Mesenchymal stem cell (in vitro differentiated cells and primary cell): ENCODE results near the gene COL4A2.

ENCODE experiments used
- DNase-seq: peaks from one replicate; pipeline ENCODE4 v3.0.0-alpha.2; 2013
- H2AFZ ChIP-seq: one replicate; pipeline ENCODE4 v1.6.1; 2013; ENCODE audit warnings: low read depth, mild to moderate bottlenecking, control low read depth, inconsistent platforms, low read length, moderate library complexity
- H2AK5ac ChIP-seq: 2 replicates; pipeline ENCODE4 v1.6.1; 2013; ENCODE audit warnings: low read length, moderate library complexity, mild to moderate bottlenecking, inconsistent platforms; ENCODE audit not compliant: severe bottlenecking
- H2BK120ac ChIP-seq: one replicate; pipeline ENCODE4 v1.6.1; 2013; ENCODE audit warnings: low read depth, mild to moderate bottlenecking, inconsistent platforms, low read length, moderate library complexity
- H2BK12ac ChIP-seq, 2 experiments: one replicate each; pipeline ENCODE4 v1.6.1; 2013; ENCODE audit warnings: inconsistent platforms in 2 of 2, low read length in 2 of 2, mild to moderate bottlenecking in 2 of 2, moderate library complexity in 2 of 2, control low read depth in 1 of 2
- H2BK15ac ChIP-seq: one replicate; pipeline ENCODE4 v1.6.1; 2013; ENCODE audit warnings: mild to moderate bottlenecking, low read depth, inconsistent platforms; ENCODE audit not compliant: poor library complexity, severe bottlenecking
- H2BK5ac ChIP-seq: 2 replicates; pipeline ENCODE4 v1.6.1; 2013; ENCODE audit warnings: low read depth, mild to moderate bottlenecking, low read length, control low read depth, inconsistent platforms; ENCODE audit not compliant: poor library complexity, severe bottlenecking
- H3K14ac ChIP-seq, 2 experiments: one replicate each; pipeline ENCODE4 v1.6.1; 2013; ENCODE audit warnings: inconsistent platforms in 2 of 2, low read length in 2 of 2, control low read depth in 1 of 2, mild to moderate bottlenecking in 1 of 2, moderate library complexity in 1 of 2
- H3K18ac ChIP-seq, 2 experiments: one replicate each; pipeline ENCODE4 v1.6.1; 2013; ENCODE audit warnings: inconsistent platforms in 2 of 2, low read length in 2 of 2, control low read depth in 1 of 2, low read depth in 1 of 2, mild to moderate bottlenecking in 1 of 2
- H3K23ac ChIP-seq, 2 experiments: one replicate each; pipeline ENCODE4 v1.6.1; 2013; ENCODE audit warnings: inconsistent platforms in 2 of 2, low read length in 2 of 2, mild to moderate bottlenecking in 2 of 2, moderate library complexity in 2 of 2, control low read depth in 1 of 2
- H3K27ac ChIP-seq: 2 replicates; pipeline ENCODE4 v1.5.1; 2013; ENCODE audit warnings: mild to moderate bottlenecking, moderate library complexity, low read length, control low read depth, inconsistent platforms; ENCODE audit not compliant: poor library complexity, severe bottlenecking
- H3K27me3 ChIP-seq, 2 experiments: 2 replicates each; pipeline versions ENCODE4 v1.6.1 to v1.7.0; 2013; ENCODE audit warnings: low read length in 2 of 2, mild to moderate bottlenecking in 2 of 2, moderate library complexity in 2 of 2, control low read depth in 1 of 2, inconsistent platforms in 1 of 2; ENCODE audit not compliant: control insufficient read depth in 1 of 2, insufficient read depth in 1 of 2
- H3K36me3 ChIP-seq, 2 experiments: 2 replicates each; pipeline versions ENCODE4 v1.6.1 to v1.7.0; 2013; ENCODE audit warnings: low read length in 2 of 2, control low read depth in 1 of 2, inconsistent platforms in 1 of 2, low read depth in 1 of 2, mild to moderate bottlenecking in 1 of 2; ENCODE audit not compliant: insufficient read depth in 2 of 2, control insufficient read depth in 1 of 2
- H3K4ac ChIP-seq, 2 experiments: one replicate each; pipeline ENCODE4 v1.6.1; 2013; ENCODE audit warnings: inconsistent platforms in 2 of 2, low read length in 2 of 2, mild to moderate bottlenecking in 2 of 2, moderate library complexity in 2 of 2, control low read depth in 1 of 2, low read depth in 1 of 2
- H3K4me1 ChIP-seq: 2 replicates; pipeline ENCODE4 v1.6.1; 2013; ENCODE audit warnings: low read depth, low read length, control low read depth; ENCODE audit not compliant: control insufficient read depth, insufficient read depth
- H3K4me2 ChIP-seq: 2 replicates; pipeline ENCODE4 v1.6.1; 2013; ENCODE audit warnings: low read length, mild to moderate bottlenecking, inconsistent platforms; ENCODE audit not compliant: poor library complexity, severe bottlenecking
- H3K4me3 ChIP-seq, 2 experiments: 2 replicates each; pipeline versions ENCODE4 v1.5.1 to v1.7.0; 2013; ENCODE audit warnings: low read length in 2 of 2, mild to moderate bottlenecking in 2 of 2, control low read depth in 1 of 2, low read depth in 1 of 2; ENCODE audit not compliant: insufficient read depth in 1 of 2
- H3K79me1 ChIP-seq: replicated peaks from 2 replicates; pipeline ENCODE4 v1.6.1; 2013; ENCODE audit warnings: mild to moderate bottlenecking, control low read depth, low read length, inconsistent platforms; ENCODE audit not compliant: poor library complexity, severe bottlenecking
- H3K9ac ChIP-seq: 2 replicates; pipeline ENCODE4 v1.7.0; 2013; ENCODE audit warnings: mild to moderate bottlenecking, low read length, moderate library complexity
- H3K9me3 ChIP-seq: 2 replicates; pipeline ENCODE4 v1.7.0; 2013; ENCODE audit warnings: mild to moderate bottlenecking, low read length; ENCODE audit not compliant: control insufficient read depth
- H4K8ac ChIP-seq: one replicate; pipeline ENCODE4 v1.6.1; 2013; ENCODE audit warnings: inconsistent platforms, mild to moderate bottlenecking, low read length, moderate library complexity
- H4K91ac ChIP-seq: one replicate; pipeline ENCODE4 v1.6.1; 2013; ENCODE audit warnings: mild to moderate bottlenecking, low read length, inconsistent platforms
- WGBS: methylation state at CpG from one replicate; pipeline ENCODE4 v1.1.7; 2013; ENCODE audit warnings: mixed read lengths; 5-methylcytosine and 5-hydroxymethylcytosine counted together

COL4A2 gene

DNA sequence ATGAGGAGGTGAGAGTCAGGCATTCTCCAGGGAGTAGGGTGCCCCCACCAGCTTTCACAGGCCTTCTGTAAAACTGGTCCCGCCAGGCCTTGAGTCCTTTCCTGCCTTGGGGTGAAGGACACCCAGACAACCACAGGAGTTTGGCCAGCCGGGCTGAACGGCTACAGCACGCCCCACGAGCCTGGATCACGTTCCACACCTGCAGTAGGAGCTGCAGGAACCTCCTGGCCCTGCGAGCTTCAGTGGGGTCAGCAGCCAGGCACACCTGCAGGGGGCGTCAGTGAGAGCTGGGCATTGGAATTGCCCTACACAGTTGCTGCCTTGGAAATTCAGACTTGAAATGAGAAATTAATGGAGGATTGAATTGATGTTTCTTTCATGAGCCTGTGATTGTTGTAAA lies 45.7 kb downstream of the COL4A2 start:
- no peak overlapping the region for H3K4ac ChIP-seq
- no peak overlapping the region for H3K14ac ChIP-seq
- H2BK5ac ChIP-seq, result no peak overlapping the region
- H3K18ac ChIP-seq, result no peak overlapping the region
- H2BK12ac ChIP-seq, result no peak overlapping the region
- H3K23ac ChIP-seq, result no peak overlapping the region
- peak overlapping the region; percentile 46 for H4K91ac ChIP-seq
- H3K27me3 ChIP-seq, result no peaks in the 10 kb centered on the region
- peaks cover 23% of the 10 kb centered on the region for H3K4me1 ChIP-seq
- H3K4me3 ChIP-seq, result no peak overlapping the region
- no peak overlapping the region for H2AFZ ChIP-seq
- H3K4me2 ChIP-seq, result no peak overlapping the region
- H2AK5ac ChIP-seq, result no peak overlapping the region
- no peak overlapping the region for H2BK15ac ChIP-seq
- H3K36me3 ChIP-seq, result peaks cover 5 to 31% of the 10 kb centered on the region in 2 experiments
- no peak for DNase-seq
- no peak overlapping the region for H2BK120ac ChIP-seq
- H3K9ac ChIP-seq, result no peak overlapping the region
- H3K27ac ChIP-seq, result no peak overlapping the region
- peak overlapping the region; percentile 53 for H4K8ac ChIP-seq
- H3K79me1 ChIP-seq, result peaks cover 16% of the 10 kb centered on the region
- 84% methylated on average over 8 of the region's 8 CpGs for WGBS
- H3K9me3 ChIP-seq, result no peaks in the 10 kb centered on the region

DNA sequence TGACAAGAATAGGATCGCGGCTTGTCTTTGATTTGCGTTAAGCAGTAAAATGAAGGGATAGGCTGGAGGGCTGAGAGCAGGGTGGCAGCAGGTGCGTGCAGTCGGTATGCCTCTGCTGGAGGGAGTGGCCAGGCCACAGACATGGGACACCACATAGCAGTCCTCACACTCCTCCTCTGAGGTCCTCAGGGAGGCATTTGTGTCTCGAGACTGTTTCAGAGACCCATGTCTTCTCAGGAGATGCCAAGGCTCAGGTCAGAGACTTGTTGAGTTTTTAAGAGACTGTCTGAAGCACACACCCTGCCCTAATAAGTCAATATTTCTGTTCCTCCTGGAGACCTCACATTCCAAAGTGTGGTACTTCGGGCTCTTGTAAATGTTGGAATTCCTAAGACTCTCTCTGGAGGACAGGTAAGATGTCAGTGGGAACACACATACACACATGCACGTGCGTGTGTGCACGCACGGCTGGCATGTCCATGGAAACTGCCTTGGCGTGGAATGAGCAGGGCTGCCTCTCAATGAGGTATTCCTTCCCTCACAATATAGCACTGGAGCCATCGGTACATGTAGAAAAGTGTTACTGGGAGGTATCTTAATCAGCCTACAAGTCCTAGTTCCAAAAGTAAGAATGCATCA lies 46.4 kb downstream of the COL4A2 start:
- Histone ChIP-seq H3K4me1 (peaks cover 21% of the 10 kb centered on the region), H3K18ac (peak overlapping the region in 1 of 2 experiments; percentile 71), H2AK5ac (peak overlapping the region; percentile 46), H3K27me3 (no peaks in the 10 kb centered on the region), H3K36me3 (peaks cover 9 to 36% of the 10 kb centered on the region in 2 experiments), H3K9me3 (no peaks in the 10 kb centered on the region), H2AFZ (no peak overlapping the region), H4K8ac (no peak overlapping the region), H2BK12ac (no peak overlapping the region), H3K4me2 (no peak overlapping the region), H3K14ac (peak overlapping the region in 1 of 2 experiments; percentile 62), H3K27ac (no peak overlapping the region), H4K91ac (no peak overlapping the region), H3K79me1 (peaks cover 17% of the 10 kb centered on the region), H3K23ac (no peak overlapping the region), H3K9ac (no peak overlapping the region), H2BK120ac (no peak overlapping the region), H2BK15ac (no peak overlapping the region), H2BK5ac (no peak overlapping the region), H3K4ac (no peak overlapping the region), H3K4me3 (no peak overlapping the region)
- WGBS, result 96% methylated on average over 11 of the region's 13 CpGs
- no peak for DNase-seq

DNA sequence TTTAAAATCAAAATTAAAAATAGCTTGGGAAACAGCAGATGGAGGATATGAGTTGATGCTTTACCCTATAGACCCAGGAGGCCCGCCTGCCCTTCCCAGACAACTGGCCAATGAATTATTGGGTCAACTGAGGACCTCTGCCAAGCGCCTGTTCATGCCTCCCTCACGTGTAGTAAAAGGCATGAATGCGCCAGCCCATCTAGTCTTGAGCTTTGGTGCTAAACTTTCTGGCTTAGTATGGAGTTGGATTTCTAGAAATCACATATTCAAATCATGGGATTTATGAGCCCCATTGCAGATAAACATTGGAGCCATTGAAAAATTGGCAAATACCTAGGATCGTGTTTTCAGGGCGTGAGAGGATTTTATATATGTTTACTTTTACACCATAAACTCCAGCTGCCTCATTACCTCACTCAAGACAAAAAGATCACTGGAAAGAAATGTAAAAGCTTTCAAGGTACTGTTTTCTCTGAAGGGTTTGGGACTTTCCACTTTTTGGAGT lies 47.1 kb downstream of the COL4A2 start:
- no peaks in the 10 kb centered on the region for H3K27me3 ChIP-seq
- H3K9ac ChIP-seq, result no peak overlapping the region
- peaks cover 21% of the 10 kb centered on the region for H3K4me1 ChIP-seq
- H3K23ac ChIP-seq, result no peak overlapping the region
- H3K79me1 ChIP-seq, result peaks cover 16% of the 10 kb centered on the region
- no peak overlapping the region for H2AFZ ChIP-seq
- no peak overlapping the region for H3K4ac ChIP-seq
- H3K14ac ChIP-seq, result no peak overlapping the region
- no peak overlapping the region for H2BK12ac ChIP-seq
- no peak overlapping the region for H2BK120ac ChIP-seq
- H3K4me2 ChIP-seq, result no peak overlapping the region
- DNase-seq, result peak; percentile 48
- H3K27ac ChIP-seq, result no peak overlapping the region
- no peak overlapping the region for H3K18ac ChIP-seq
- no peak overlapping the region for H2BK5ac ChIP-seq
- H3K4me3 ChIP-seq, result no peak overlapping the region
- peaks cover 14 to 36% of the 10 kb centered on the region in 2 experiments for H3K36me3 ChIP-seq
- H2AK5ac ChIP-seq, result no peak overlapping the region
- WGBS, result 96% methylated on average over 4 of the region's 6 CpGs
- H4K91ac ChIP-seq, result no peak overlapping the region
- no peak overlapping the region for H4K8ac ChIP-seq
- H3K9me3 ChIP-seq, result no peaks in the 10 kb centered on the region
- H2BK15ac ChIP-seq, result no peak overlapping the region

DNA sequence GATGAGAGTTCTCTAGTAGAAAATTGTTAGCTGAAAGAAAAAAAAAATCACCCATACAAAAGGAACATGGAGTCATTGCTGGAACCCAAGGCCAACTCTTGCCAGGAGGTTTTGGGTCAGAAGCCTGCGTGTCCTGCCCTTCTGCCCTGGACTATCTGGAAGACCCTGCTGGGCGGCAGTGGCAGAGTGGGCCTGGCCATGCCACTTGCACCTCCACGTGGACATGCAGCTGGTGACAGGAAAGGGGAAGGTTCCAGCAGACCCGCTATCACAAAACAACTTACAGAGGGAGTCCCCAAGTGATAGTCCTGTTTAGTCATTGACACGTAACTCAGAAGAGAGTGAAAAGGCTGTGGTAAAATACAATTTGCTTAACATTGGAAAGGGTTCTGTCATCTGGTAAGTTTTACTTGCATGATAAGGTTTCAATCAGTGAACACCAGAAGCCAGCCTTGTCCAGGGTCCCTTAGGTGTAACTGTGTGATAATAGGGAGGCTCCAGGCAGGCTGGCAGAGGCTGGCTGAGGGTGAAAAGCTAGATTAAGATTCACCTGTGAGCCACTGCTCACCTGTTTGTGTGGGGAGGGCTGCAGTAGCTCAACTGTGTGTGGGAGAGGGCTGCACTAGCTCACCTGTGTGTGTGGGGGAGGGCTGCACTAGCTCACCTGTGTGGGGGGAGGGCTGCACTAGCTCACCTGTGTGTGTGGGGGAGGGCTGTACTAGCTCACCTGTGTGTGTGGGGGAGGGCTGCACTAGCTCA lies 47.8 kb downstream of the COL4A2 start:
- Histone ChIP-seq H3K27me3 (no peaks in the 10 kb centered on the region), H3K27ac (no peak overlapping the region), H3K79me1 (peaks cover 18% of the 10 kb centered on the region), H3K23ac (no peak overlapping the region), H3K9me3 (no peaks in the 10 kb centered on the region), H2BK12ac (peak overlapping the region in 1 of 2 experiments; percentile 31), H2AFZ (no peak overlapping the region), H2BK5ac (no peak overlapping the region), H3K4ac (no peak overlapping the region), H3K14ac (no peak overlapping the region), H2BK15ac (no peak overlapping the region), H3K4me3 (no peak overlapping the region), H2AK5ac (no peak overlapping the region), H4K91ac (no peak overlapping the region), H3K9ac (no peak overlapping the region), H3K4me2 (no peak overlapping the region), H2BK120ac (peak overlapping the region; percentile 42), H3K4me1 (peaks cover 22% of the 10 kb centered on the region), H4K8ac (peak overlapping the region; percentile 69), H3K18ac (peak overlapping the region in 1 of 2 experiments; percentile 58), H3K36me3 (peaks cover 19 to 38% of the 10 kb centered on the region in 2 experiments)
- peak; percentile 51 for DNase-seq
- WGBS, result 91% methylated on average over 5 of the region's 5 CpGs
